C4-2B (cell line): Measurements from ENCODE around the gene IAH1.

Source experiments
- ZFX ChIP-seq: fragments of 450-650 bp; IDR thresholded peaks from 2 replicates; pipeline ENCODE4 v1.6.1; 2017
- TF ChIP-seq, protein P1 (sequence below): fragments of 450-650 bp; conservative IDR thresholded peaks from 2 replicates; pipeline ENCODE4 v1.5.1; 2017; ENCODE audit warnings: mild to moderate bottlenecking

DNA sequence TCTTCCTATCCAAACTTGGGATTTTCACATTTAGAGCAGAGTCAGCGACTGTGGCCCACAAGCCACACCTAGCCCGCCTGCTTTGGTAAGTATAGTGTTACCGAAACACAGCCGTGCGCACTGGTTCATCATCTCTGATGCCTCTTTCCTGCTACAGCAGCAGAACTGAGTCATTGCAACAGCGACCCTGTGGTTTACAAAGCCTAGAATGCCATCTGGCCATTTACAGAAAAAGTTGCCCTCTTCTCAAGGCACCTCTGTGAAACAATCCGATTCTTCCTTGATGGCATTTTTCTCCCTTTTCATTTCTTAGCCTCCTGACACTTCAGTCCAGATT lies 10.7 kb upstream of the IAH1 start:
- TF ChIP-seq, protein P1, sequence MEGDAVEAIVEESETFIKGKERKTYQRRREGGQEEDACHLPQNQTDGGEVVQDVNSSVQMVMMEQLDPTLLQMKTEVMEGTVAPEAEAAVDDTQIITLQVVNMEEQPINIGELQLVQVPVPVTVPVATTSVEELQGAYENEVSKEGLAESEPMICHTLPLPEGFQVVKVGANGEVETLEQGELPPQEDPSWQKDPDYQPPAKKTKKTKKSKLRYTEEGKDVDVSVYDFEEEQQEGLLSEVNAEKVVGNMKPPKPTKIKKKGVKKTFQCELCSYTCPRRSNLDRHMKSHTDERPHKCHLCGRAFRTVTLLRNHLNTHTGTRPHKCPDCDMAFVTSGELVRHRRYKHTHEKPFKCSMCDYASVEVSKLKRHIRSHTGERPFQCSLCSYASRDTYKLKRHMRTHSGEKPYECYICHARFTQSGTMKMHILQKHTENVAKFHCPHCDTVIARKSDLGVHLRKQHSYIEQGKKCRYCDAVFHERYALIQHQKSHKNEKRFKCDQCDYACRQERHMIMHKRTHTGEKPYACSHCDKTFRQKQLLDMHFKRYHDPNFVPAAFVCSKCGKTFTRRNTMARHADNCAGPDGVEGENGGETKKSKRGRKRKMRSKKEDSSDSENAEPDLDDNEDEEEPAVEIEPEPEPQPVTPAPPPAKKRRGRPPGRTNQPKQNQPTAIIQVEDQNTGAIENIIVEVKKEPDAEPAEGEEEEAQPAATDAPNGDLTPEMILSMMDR, result no peak
- no peak for TF ChIP-seq ZFX
